Fibroblast of lung (primary cell): ENCODE results near the gene KCTD19.

ENCODE experiments used
- EZH2 ChIP-seq: IDR thresholded peaks from 2 replicates; pipeline ENCODE4 v1.5.1; 2012; ENCODE audit warnings: low read length, control low read depth, mild to moderate bottlenecking; ENCODE audit errors: missing control alignments
- TF ChIP-seq, protein P1 (sequence below), 2 donors: IDR thresholded peaks in 1 of 2; conservative IDR thresholded peaks in 1 of 2; 1 replicate in 1 of 2; 2 replicates in 1 of 2; pipeline ENCODE4 v1.5.1; 2011 to 2012; ENCODE audit warnings: low read length in 2 of 2, control low read depth in 1 of 2, inconsistent platforms in 1 of 2, low read depth in 1 of 2, mild to moderate bottlenecking in 1 of 2

GRCh38 chr16:67265834-67266233 is 60.7 kb downstream of the KCTD19 start:
- TF ChIP-seq, protein P1, sequence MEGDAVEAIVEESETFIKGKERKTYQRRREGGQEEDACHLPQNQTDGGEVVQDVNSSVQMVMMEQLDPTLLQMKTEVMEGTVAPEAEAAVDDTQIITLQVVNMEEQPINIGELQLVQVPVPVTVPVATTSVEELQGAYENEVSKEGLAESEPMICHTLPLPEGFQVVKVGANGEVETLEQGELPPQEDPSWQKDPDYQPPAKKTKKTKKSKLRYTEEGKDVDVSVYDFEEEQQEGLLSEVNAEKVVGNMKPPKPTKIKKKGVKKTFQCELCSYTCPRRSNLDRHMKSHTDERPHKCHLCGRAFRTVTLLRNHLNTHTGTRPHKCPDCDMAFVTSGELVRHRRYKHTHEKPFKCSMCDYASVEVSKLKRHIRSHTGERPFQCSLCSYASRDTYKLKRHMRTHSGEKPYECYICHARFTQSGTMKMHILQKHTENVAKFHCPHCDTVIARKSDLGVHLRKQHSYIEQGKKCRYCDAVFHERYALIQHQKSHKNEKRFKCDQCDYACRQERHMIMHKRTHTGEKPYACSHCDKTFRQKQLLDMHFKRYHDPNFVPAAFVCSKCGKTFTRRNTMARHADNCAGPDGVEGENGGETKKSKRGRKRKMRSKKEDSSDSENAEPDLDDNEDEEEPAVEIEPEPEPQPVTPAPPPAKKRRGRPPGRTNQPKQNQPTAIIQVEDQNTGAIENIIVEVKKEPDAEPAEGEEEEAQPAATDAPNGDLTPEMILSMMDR (conservative IDR thresholded peaks at IDR 0.05 in 1 of 2, IDR thresholded peaks at IDR 0.05 in 1 of 2; ENCODE audit: low read depth in 1 of 2, low read length in 2 of 2): no peak
- TF ChIP-seq EZH2: no peak
